ENCODE results near the gene SCD.
"Not testable (repeated sequence)": the region's sequence is repeated elsewhere in the genome, so short reads cannot be mapped to it uniquely, and the experiment has no call there.

Gene SCD

GRCh38 chr10:100346765-100347567 lies at the start of gene SCD:
Gene SCD, plus strand, starts transcription at chr10:100347233. Its CDS starts 272 bp downstream, at chr10:100347505.
- H3K36me3 ChIP-seq, result peaks cover 42% of the 10 kb centered on the region
- H3K27ac ChIP-seq, result peak within 1 kb of the TSS; percentile 71
- peak; percentile 95 for DNase-seq
- no peaks in the 10 kb centered on the region for H3K9me3 ChIP-seq (ENCODE audit: severe bottlenecking)
- peak within 1 kb of the TSS; percentile 91 for H3K4me3 ChIP-seq (ENCODE audit: low read depth, low read length)
- H3K27me3 ChIP-seq (ENCODE audit: insufficient read depth, low read depth, severe bottlenecking), result no peaks in the 10 kb centered on the region
- TF ChIP-seq CTCF (IDR thresholded peaks at IDR 0.05; ENCODE audit: low read depth, low read length), result no peak

- Histone ChIP-seq H3K27ac (no peak overlapping the region), H3K9me3 (ENCODE audit: severe bottlenecking) (no peaks in the 10 kb centered on the region), H3K36me3 (no peaks in the 10 kb centered on the region), H3K27me3 (ENCODE audit: insufficient read depth, low read depth, severe bottlenecking) (no peaks in the 10 kb centered on the region), H3K4me3 (ENCODE audit: low read depth, low read length) (no peak overlapping the region)
- DNase-seq, result no peak
- TF ChIP-seq CTCF (IDR thresholded peaks at IDR 0.05; ENCODE audit: low read depth, low read length), result no peak
These were observed 49.8 kb upstream of the SCD start for GRCh38 chr10:100297242-100297641.

- H3K4me3 ChIP-seq (ENCODE audit: low read depth, low read length); H3K27me3 ChIP-seq (ENCODE audit: insufficient read depth, low read depth, severe bottlenecking); H3K36me3 ChIP-seq; H3K27ac ChIP-seq; H3K9me3 ChIP-seq (ENCODE audit: severe bottlenecking); DNase-seq: not testable (repeated sequence)
These were observed 45.9 kb upstream of the SCD start for GRCh38 chr10:100301123-100301522.

- no peak for DNase-seq
- H3K27ac ChIP-seq, result no peak overlapping the region
These were observed 43.2 kb upstream of the SCD start for GRCh38 chr10:100303724-100304319.

GRCh38 chr10:100304414-100304813 lies 42.6 kb upstream of the SCD start:
- Histone ChIP-seq H3K4me3 (ENCODE audit: low read depth, low read length) (no peak overlapping the region), H3K36me3 (no peaks in the 10 kb centered on the region), H3K27ac (no peak overlapping the region), H3K27me3 (ENCODE audit: insufficient read depth, low read depth, severe bottlenecking) (no peaks in the 10 kb centered on the region), H3K9me3 (ENCODE audit: severe bottlenecking) (no peaks in the 10 kb centered on the region)
- no peak for DNase-seq
- no peak for TF ChIP-seq CTCF (IDR thresholded peaks at IDR 0.05; ENCODE audit: low read depth, low read length)

More at GRCh38 chr10:100303724-100304319, 43.2 kb upstream of the SCD start:
- TF ChIP-seq CTCF (IDR thresholded peaks at IDR 0.05; ENCODE audit: low read depth, low read length), result peak; percentile 72
- Histone ChIP-seq H3K27me3 (ENCODE audit: insufficient read depth, low read depth, severe bottlenecking) (no peaks in the 10 kb centered on the region), H3K36me3 (no peaks in the 10 kb centered on the region), H3K4me3 (ENCODE audit: low read depth, low read length) (no peak overlapping the region), H3K9me3 (ENCODE audit: severe bottlenecking) (no peaks in the 10 kb centered on the region)

GRCh38 chr10:100306861-100307260 lies 40.2 kb upstream of the SCD start:
- no peaks in the 10 kb centered on the region for H3K36me3 ChIP-seq
- DNase-seq, result no peak
- no peaks in the 10 kb centered on the region for H3K27me3 ChIP-seq (ENCODE audit: insufficient read depth, low read depth, severe bottlenecking)
- H3K9me3 ChIP-seq (ENCODE audit: severe bottlenecking), result no peaks in the 10 kb centered on the region
- TF ChIP-seq CTCF (IDR thresholded peaks at IDR 0.05; ENCODE audit: low read depth, low read length), result no peak
- H3K27ac ChIP-seq, result no peak overlapping the region
- H3K4me3 ChIP-seq (ENCODE audit: low read depth, low read length), result no peak overlapping the region

Measured in WERI-Rb-1 (cell line).